HFF-Myc (cell line): ENCODE measurements around the gene WFDC1.

ENCODE experiments used
- DNase-seq: peaks from one replicate; pipeline ENCODE4 v3.0.0-alpha.2; 2011; ENCODE audit warnings: low read depth; ENCODE audit errors: extremely low read depth
- H3K4me3 ChIP-seq: replicated peaks from 2 replicates; pipeline ENCODE4 v1.5.1; 2011; ENCODE audit warnings: low read depth, mild to moderate bottlenecking, control low read depth, low read length
- CTCF ChIP-seq: IDR thresholded peaks from 2 replicates; pipeline ENCODE4 v1.5.1; 2012; ENCODE audit warnings: mild to moderate bottlenecking, low read depth, low read length, control low read depth; ENCODE audit errors: missing control alignments

Gene WFDC1

GRCh38 chr16:84324434-84325262 lies 30.0 kb downstream of the WFDC1 start:
- TF ChIP-seq CTCF = no peak
- no peak for DNase-seq

GRCh38 chr16:84326545-84326944 lies 31.9 kb downstream of the WFDC1 start:
- TF ChIP-seq CTCF = no peak
- no peak overlapping the region for H3K4me3 ChIP-seq
- DNase-seq = no peak

More at GRCh38 chr16:84324434-84325262, 30.0 kb downstream of the WFDC1 start:
- no peak overlapping the region for H3K4me3 ChIP-seq

- DNase-seq = no peak
- no peak for TF ChIP-seq CTCF
- no peak overlapping the region for H3K4me3 ChIP-seq
These were observed 33.3 kb downstream of the WFDC1 start for GRCh38 chr16:84327926-84328505.

GRCh38 chr16:84329016-84329415 lies 34.3 kb downstream of the WFDC1 start:
- no peak for TF ChIP-seq CTCF
- DNase-seq = no peak
- H3K4me3 ChIP-seq = no peak overlapping the region

- no peak for DNase-seq
- no peak for TF ChIP-seq CTCF
- H3K4me3 ChIP-seq = no peak overlapping the region
These were observed 35.4 kb downstream of the WFDC1 start for GRCh38 chr16:84329843-84330684.

- no peak overlapping the region for H3K4me3 ChIP-seq
- no peak for DNase-seq
- TF ChIP-seq CTCF = no peak
These were observed 36.0 kb downstream of the WFDC1 start for GRCh38 chr16:84330685-84331050.
